Pancreas (tissue), 10 donors: ENCODE data around the gene FASTKD1. TPM values are rescaled to one million over a fixed set of nuclear protein-coding genes. Genes with fewer than 3 reads are reported as not detected.
A peak's percentile ranks its signal among the peaks of the same experiment; 100 is the strongest.
"Not testable (repeated sequence)": the region's sequence is repeated elsewhere in the genome, so short reads cannot be mapped to it uniquely, and the experiment has no call there.

Source experiments
- ATAC-seq, 4 donors: fragments of 200-7000 bp; cut with Tn5 transposase; one replicate each; pipeline versions ENCODE4 v1.8.0 to v1.9.1; 2020; ENCODE audit warnings: mild to moderate bottlenecking in 4 of 4, moderate library complexity in 4 of 4
- DNase-seq, 6 donors: peaks; one replicate each; pipeline ENCODE4 v3.0.0-alpha.2; 2020
- FAIRE-seq: peaks from 2 replicates; lab custom pipeline; 2012; peaks lifted over from hg19 to GRCh38; lab: Jason Lieb, UNC
- H3K27ac ChIP-seq, 4 donors: fragments of 200-600 bp; sonication (generic); 1 replicate in 3 of 4; 2 replicates in 1 of 4; pipeline versions ENCODE4 v1.5.0 to v1.8.0; 2020
- H3K27me3 ChIP-seq, 4 donors: fragments of 200-600 bp; one replicate each; pipeline ENCODE4 v1.8.0; 2021
- H3K36me3 ChIP-seq, 3 donors: fragments of 200-600 bp; sonication (generic) in 1 of 3; one replicate each; pipeline versions ENCODE4 v1.5.0 to v1.8.0; 2020 to 2021
- H3K4me1 ChIP-seq, 3 donors: fragments of 200-600 bp; one replicate each; pipeline ENCODE4 v1.8.0; 2021
- H3K4me3 ChIP-seq, 4 donors: fragments of 200-600 bp; sonication (generic) in 2 of 4; one replicate each; pipeline versions ENCODE4 v1.5.0 to v1.8.0; 2020 to 2021
- H3K9me3 ChIP-seq, 4 donors: fragments of 200-600 bp; one replicate each; pipeline ENCODE4 v1.8.0; 2021
- WGBS, 2 donors: extraction: QIAGEN DNeasy Blood & Tissue Kit; methylation state at CpG; one replicate each; pipeline ENCODE4 v1.1.7; 2013; 5-methylcytosine and 5-hydroxymethylcytosine counted together
- intact Hi-C, 3 donors: fragments of 100-400 bp; cut with DNase I; formaldehyde crosslinking; loops; one replicate each; pipeline versions ENCODE4 v1.11.1 to v1.14.2; 2022
- polyA plus RNA-seq, 2 donors: library from polyadenylated mRNA; stranded (reverse); fragments of 200-250 nt; gene quantifications; one replicate each; pipeline ENCODE4 v1.2.3, GENCODE V29; 2013
- total RNA-seq, 6 donors: library from RNA; stranded (reverse); fragmentation: NEBNext Ultra II Directional in 4 of 6; extraction: Animal tissue kit (Norgen Biotek cat#: 25700) in 4 of 6; gene quantifications; one replicate each; pipeline versions ENCODE4 v1.2.1 to v1.2.4, GENCODE V29; 2021 to 2023
- TF ChIP-seq, protein P1 (sequence below), 4 donors: fragments of 200-600 bp; sonication (generic) in 3 of 4; IDR thresholded peaks; one replicate each; pipeline versions ENCODE4 v1.5.0 to v1.8.0; 2021; ENCODE audit warnings: antibody characterized with exemption in 4 of 4
- donor health status: healthy with polysubstance abuse.
- donor health status: DM: no; HTN: no; CAD: no; lungs with moderate emphysema.
- donor health status: DM: no; HTN: no; CAD: no.
- donor health status: control.
- donor health status: control.
- donor health status: Bipolar disorder and iron deficiency.
- donor health status: DM: yes; HTN: yes; CAD: no.
- donor health status: DM: no; HTN: no; CAD: no.
- donor health status: DM: no; HTN: no; CAD: no.
- donor health status: DM: yes; HTN: yes; CAD: no.

Gene FASTKD1
- total and polyA plus RNA-seq, 8 donors, result 5.5 to 35.9 (median 11.5) TPM

DNA sequence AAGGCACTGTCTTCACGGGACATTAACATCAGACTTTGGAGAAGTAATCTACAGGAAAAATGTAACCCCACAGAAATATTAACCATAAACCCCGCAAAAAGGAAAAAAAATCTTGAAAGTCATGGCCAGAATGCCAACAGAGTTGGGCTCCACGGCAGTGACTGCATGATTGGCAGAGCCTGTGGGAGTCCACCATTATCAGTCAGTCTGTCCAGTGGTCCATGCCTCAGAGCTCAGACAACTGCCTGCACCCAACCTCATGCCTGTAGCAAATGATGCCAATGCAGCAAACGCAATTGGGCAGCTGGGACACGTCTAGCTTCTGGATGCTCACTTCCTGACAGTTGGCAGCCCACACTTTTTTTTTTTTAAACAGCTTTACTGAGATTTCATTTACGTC, 5.4 kb upstream of the FASTKD1 start:
- TF ChIP-seq, protein P1, sequence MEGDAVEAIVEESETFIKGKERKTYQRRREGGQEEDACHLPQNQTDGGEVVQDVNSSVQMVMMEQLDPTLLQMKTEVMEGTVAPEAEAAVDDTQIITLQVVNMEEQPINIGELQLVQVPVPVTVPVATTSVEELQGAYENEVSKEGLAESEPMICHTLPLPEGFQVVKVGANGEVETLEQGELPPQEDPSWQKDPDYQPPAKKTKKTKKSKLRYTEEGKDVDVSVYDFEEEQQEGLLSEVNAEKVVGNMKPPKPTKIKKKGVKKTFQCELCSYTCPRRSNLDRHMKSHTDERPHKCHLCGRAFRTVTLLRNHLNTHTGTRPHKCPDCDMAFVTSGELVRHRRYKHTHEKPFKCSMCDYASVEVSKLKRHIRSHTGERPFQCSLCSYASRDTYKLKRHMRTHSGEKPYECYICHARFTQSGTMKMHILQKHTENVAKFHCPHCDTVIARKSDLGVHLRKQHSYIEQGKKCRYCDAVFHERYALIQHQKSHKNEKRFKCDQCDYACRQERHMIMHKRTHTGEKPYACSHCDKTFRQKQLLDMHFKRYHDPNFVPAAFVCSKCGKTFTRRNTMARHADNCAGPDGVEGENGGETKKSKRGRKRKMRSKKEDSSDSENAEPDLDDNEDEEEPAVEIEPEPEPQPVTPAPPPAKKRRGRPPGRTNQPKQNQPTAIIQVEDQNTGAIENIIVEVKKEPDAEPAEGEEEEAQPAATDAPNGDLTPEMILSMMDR (IDR thresholded peaks at IDR 0.05), result no peak
- Histone ChIP-seq H3K9me3 (no peaks in the 10 kb centered on the region), H3K4me1 (peaks cover 0 to 2% (median 0%) of the 10 kb centered on the region in 3 donors), H3K4me3 (no peak overlapping the region), H3K36me3 (no peaks in the 10 kb centered on the region), H3K27ac (no peak overlapping the region), H3K27me3 (no peaks in the 10 kb centered on the region)
- FAIRE-seq (no peak), ATAC-seq (no peak), DNase-seq (no peak)
- intact Hi-C loops, result no loop called here
- 41 to 63% methylated on average over 6 of the region's 6 CpGs for WGBS, 2 donors

- H3K4me3 ChIP-seq, FAIRE-seq, ATAC-seq, intact Hi-C loops, H3K27ac ChIP-seq, H3K36me3 ChIP-seq, H3K9me3 ChIP-seq, H3K27me3 ChIP-seq: not testable (repeated sequence)
- DNase-seq, result peak in 2 of 6 donors; percentile 23 to 70
- 82 to 90% methylated on average over 10 to 31 of the region's 36 CpGs for WGBS, 2 donors
- H3K4me1 ChIP-seq, result peaks cover 4 to 14% (median 7%) of the 10 kb centered on the region in 3 donors
Measured at GRCh38 chr2:169575264-169575663, 1.6 kb upstream of the FASTKD1 start.

GRCh38 chr2:169574539-169574938, 874 bp upstream of the FASTKD1 start:
- 47 to 54% methylated on average over 4 to 5 of the region's 5 CpGs for WGBS, 2 donors
- H3K4me3 ChIP-seq, FAIRE-seq, H3K36me3 ChIP-seq, H3K9me3 ChIP-seq, ATAC-seq, H3K27me3 ChIP-seq, intact Hi-C loops, DNase-seq, H3K27ac ChIP-seq: not testable (repeated sequence)
- peaks cover 4 to 14% (median 7%) of the 10 kb centered on the region in 3 donors for H3K4me1 ChIP-seq

DNA sequence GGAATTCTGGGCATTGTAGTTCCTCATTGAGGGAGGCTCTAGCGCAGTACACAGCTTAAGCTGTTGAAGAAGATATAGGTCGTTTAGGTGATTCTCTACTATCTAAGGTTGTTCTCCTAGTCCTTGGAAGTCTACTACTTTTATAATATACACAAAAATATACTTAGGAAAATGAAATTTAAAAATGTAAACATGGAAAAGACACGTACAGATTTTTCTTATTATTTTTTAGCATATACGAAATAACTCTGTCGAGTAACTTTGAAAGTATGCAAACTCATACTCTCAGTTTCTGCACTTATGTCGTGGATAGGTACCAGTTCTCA, 272 bp upstream of the FASTKD1 start:
- TF ChIP-seq, protein P1 (IDR thresholded peaks at IDR 0.05), result no peak
- Histone ChIP-seq H3K27ac (no peak overlapping the region), H3K27me3 (no peaks in the 10 kb centered on the region), H3K4me1 (peaks cover 4 to 14% (median 7%) of the 10 kb centered on the region in 3 donors), H3K36me3 (no peaks in the 10 kb centered on the region), H3K9me3 (no peaks in the 10 kb centered on the region), H3K4me3 (peak overlapping the region in 3 of 4 donors; percentile 34 to 68 (median 60))
- WGBS, 2 donors, result 32 to 35% methylated on average over 6 of the region's 6 CpGs
- DNase-seq (no peak), ATAC-seq (no peak), FAIRE-seq (no peak)
- intact Hi-C loops, result no loop called here

GRCh38 chr2:169572821-169573159, 875 bp downstream of the FASTKD1 start:
- WGBS, 2 donors, result 9% methylated on average over 2 of the region's 2 CpGs
- Histone ChIP-seq H3K9me3 (no peaks in the 10 kb centered on the region), H3K4me1 (peaks cover 4 to 14% (median 7%) of the 10 kb centered on the region in 3 donors), H3K27ac (no peak overlapping the region), H3K27me3 (no peaks in the 10 kb centered on the region), H3K36me3 (no peaks in the 10 kb centered on the region), H3K4me3 (peak overlapping the region; percentile 34 to 68 (median 60))
- TF ChIP-seq, protein P1 (IDR thresholded peaks at IDR 0.05), result no peak
- no peak for ATAC-seq
- DNase-seq, result no peak
- FAIRE-seq, result no peak
- intact Hi-C loops, result no loop called here

DNA sequence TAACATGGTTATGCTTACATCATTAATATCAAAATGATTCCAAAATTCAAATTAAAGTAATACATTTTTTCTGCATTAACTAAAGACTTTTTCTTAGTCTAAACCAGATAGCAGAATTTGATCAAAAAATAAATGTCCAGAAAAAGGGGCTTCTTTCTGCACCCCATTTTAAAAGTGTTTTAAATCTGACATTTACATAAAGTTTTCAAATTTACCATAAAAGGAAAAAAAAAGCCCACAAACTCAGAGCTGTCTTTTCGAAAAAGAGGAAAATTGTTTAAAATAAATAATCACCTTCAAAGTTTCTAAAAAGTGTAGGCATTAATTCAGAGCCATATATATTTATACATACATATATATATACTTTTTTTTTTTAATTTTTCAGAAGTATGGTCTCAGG, 1.5 kb downstream of the FASTKD1 start:
- intact Hi-C loops, result no loop called here
- FAIRE-seq (peak; percentile 29), ATAC-seq (no peak), DNase-seq (no peak)
- TF ChIP-seq, protein P1 (IDR thresholded peaks at IDR 0.05), result no peak
- Histone ChIP-seq H3K9me3 (no peaks in the 10 kb centered on the region), H3K36me3 (no peaks in the 10 kb centered on the region), H3K27ac (no peak overlapping the region), H3K27me3 (no peaks in the 10 kb centered on the region), H3K4me3 (peak overlapping the region in 1 of 4 donors; percentile 60), H3K4me1 (peaks cover 4 to 14% (median 7%) of the 10 kb centered on the region in 3 donors)
- WGBS, 2 donors, result 52 to 68% methylated on average over 1 of the region's 1 CpG
